Measurements from ENCODE around the gene KLHL2. TPM values are rescaled to one million over a fixed set of nuclear protein-coding genes. Genes with fewer than 3 reads are reported as not detected.

KLHL2 gene
- total RNA-seq, 1 experiment from 2014 or later, result 12.5 TPM

- DNase-seq, result no peak
- Histone ChIP-seq H3K4me3 (no peak overlapping the region), H3K36me3 (no peaks in the 10 kb centered on the region), H3K27me3 (no peaks in the 10 kb centered on the region), H3K4me1 (no peaks in the 10 kb centered on the region), H3K27ac (no peak overlapping the region), H3K9me3 (replicated peaks) (no peaks in the 10 kb centered on the region)
These were observed 157.2 kb downstream of the KLHL2 start for GRCh38 chr4:165364452-165365080.

GRCh38 chr4:165367040-165367439 is 159.7 kb downstream of the KLHL2 start:
- DNase-seq, result no peak
- Histone ChIP-seq H3K9me3 (replicated peaks) (no peaks in the 10 kb centered on the region), H3K27me3 (no peaks in the 10 kb centered on the region), H3K4me3 (no peak overlapping the region), H3K27ac (no peak overlapping the region), H3K36me3 (no peaks in the 10 kb centered on the region), H3K4me1 (no peaks in the 10 kb centered on the region)

- Histone ChIP-seq H3K36me3 (no peaks in the 10 kb centered on the region), H3K4me3 (no peak overlapping the region), H3K9me3 (replicated peaks) (no peaks in the 10 kb centered on the region), H3K27ac (no peak overlapping the region), H3K4me1 (no peaks in the 10 kb centered on the region), H3K27me3 (no peaks in the 10 kb centered on the region)
- DNase-seq, result no peak
These were observed 160.8 kb downstream of the KLHL2 start for GRCh38 chr4:165368114-165368513.

GRCh38 chr4:165368567-165368966 is 161.2 kb downstream of the KLHL2 start:
- H3K9me3 ChIP-seq (replicated peaks), result no peaks in the 10 kb centered on the region
- H3K4me1 ChIP-seq, result no peaks in the 10 kb centered on the region
- no peaks in the 10 kb centered on the region for H3K36me3 ChIP-seq
- no peak overlapping the region for H3K4me3 ChIP-seq
- no peak for DNase-seq
- no peaks in the 10 kb centered on the region for H3K27me3 ChIP-seq
- no peak overlapping the region for H3K27ac ChIP-seq

GRCh38 chr4:165369522-165369921 is 162.2 kb downstream of the KLHL2 start:
- Histone ChIP-seq H3K4me3 (no peak overlapping the region), H3K4me1 (no peaks in the 10 kb centered on the region), H3K27ac (no peak overlapping the region), H3K27me3 (no peaks in the 10 kb centered on the region), H3K36me3 (no peaks in the 10 kb centered on the region), H3K9me3 (replicated peaks) (no peaks in the 10 kb centered on the region)
- DNase-seq, result no peak

GRCh38 chr4:165370530-165370929 is 163.2 kb downstream of the KLHL2 start:
- no peak overlapping the region for H3K4me3 ChIP-seq
- H3K27ac ChIP-seq, result no peak overlapping the region
- H3K27me3 ChIP-seq, result no peaks in the 10 kb centered on the region
- no peaks in the 10 kb centered on the region for H3K36me3 ChIP-seq
- DNase-seq, result no peak
- H3K4me1 ChIP-seq, result no peaks in the 10 kb centered on the region
- H3K9me3 ChIP-seq (replicated peaks), result no peaks in the 10 kb centered on the region

Other genes starting within 250 kb of the KLHL2 start
- gene TRIM61, start 229.9 kb upstream of the KLHL2 start, total RNA-seq (2014; rRNA removed; shearing (Covaris generic)), result not detected in 2 replicates
- not detected in 2 replicates for gene TRIM60, start 175.6 kb upstream of the KLHL2 start, total RNA-seq (2014; rRNA removed; shearing (Covaris generic))
- 0.58 and 0.87 TPM in 2 replicates for gene TRIM75, start 153.7 kb upstream of the KLHL2 start, total RNA-seq (2014; rRNA removed; shearing (Covaris generic))
- 12.7 and 13.4 TPM in 2 replicates for gene TMEM192, start 94.7 kb upstream of the KLHL2 start, total RNA-seq (2014; rRNA removed; shearing (Covaris generic))
- gene MSMO1, start 120.1 kb downstream of the KLHL2 start, total RNA-seq (2014; rRNA removed; shearing (Covaris generic)), result 38.6 and 44.6 TPM in 2 replicates
- not detected in 2 replicates for gene CPE, start 171.4 kb downstream of the KLHL2 start, total RNA-seq (2014; rRNA removed; shearing (Covaris generic))

Data from SJCRH30 (cell line).